WERI-Rb-1 (cell line): Measurements from ENCODE around the gene RIC1.

ENCODE experiments used
- DNase-seq: peaks from one replicate; pipeline ENCODE4 v3.0.0-alpha.2; 2020
- H3K27ac ChIP-seq: fragments of 250-450 bp; sonication (Bioruptor Pico); 2 replicates; pipeline ENCODE4 v1.5.1; 2020; ENCODE audit warnings: mild to moderate bottlenecking, moderate library complexity
- H3K27me3 ChIP-seq: fragments of 250-450 bp; sonication (Bioruptor Pico); 2 replicates; pipeline ENCODE4 v1.5.1; 2021; ENCODE audit warnings: mild to moderate bottlenecking, low read depth, moderate library complexity; ENCODE audit not compliant: insufficient read depth, severe bottlenecking
- H3K36me3 ChIP-seq: fragments of 250-450 bp; sonication (Bioruptor Pico); 2 replicates; pipeline ENCODE4 v1.5.1; 2020; ENCODE audit warnings: mild to moderate bottlenecking, moderate library complexity
- H3K4me3 ChIP-seq: 2 replicates; pipeline ENCODE4 v1.5.1; 2011; ENCODE audit warnings: low read depth, mild to moderate bottlenecking, control low read depth, low read length
- H3K9me3 ChIP-seq: fragments of 250-450 bp; sonication (Bioruptor Pico); 2 replicates; pipeline ENCODE4 v1.5.1; 2021; ENCODE audit warnings: mild to moderate bottlenecking, moderate library complexity; ENCODE audit not compliant: severe bottlenecking
- CTCF ChIP-seq: IDR thresholded peaks from 2 replicates; pipeline ENCODE4 v1.5.1; 2011; ENCODE audit warnings: low read depth, mild to moderate bottlenecking, control low read depth, inconsistent platforms, low read length

Gene RIC1

GRCh38 chr9:5819174-5819573 lies 190.3 kb downstream of the RIC1 start:
- no peaks in the 10 kb centered on the region for H3K9me3 ChIP-seq
- no peak for DNase-seq
- TF ChIP-seq CTCF, result no peak
- 0 out of 2 replicates have a peak, but pooled peaks cover 3% of the 10 kb centered on the region for H3K36me3 ChIP-seq
- H3K27me3 ChIP-seq, result no peaks in the 10 kb centered on the region
- no peak overlapping the region for H3K27ac ChIP-seq
- H3K4me3 ChIP-seq, result no peak overlapping the region

- no peak for TF ChIP-seq CTCF
- no peaks in the 10 kb centered on the region for H3K27me3 ChIP-seq
- H3K27ac ChIP-seq, result no peak overlapping the region
- 0 out of 2 replicates have a peak, but pooled peaks cover 3% of the 10 kb centered on the region for H3K36me3 ChIP-seq
- H3K9me3 ChIP-seq, result no peaks in the 10 kb centered on the region
- no peak overlapping the region for H3K4me3 ChIP-seq
- no peak for DNase-seq
Measured at GRCh38 chr9:5820425-5820824, 191.5 kb downstream of the RIC1 start.

- DNase-seq, result no peak
- H3K36me3 ChIP-seq, result peaks cover 3% of the 10 kb centered on the region
- H3K27ac ChIP-seq, result no peak overlapping the region
- H3K27me3 ChIP-seq, result no peaks in the 10 kb centered on the region
- no peak for TF ChIP-seq CTCF
- no peak overlapping the region for H3K4me3 ChIP-seq
- no peaks in the 10 kb centered on the region for H3K9me3 ChIP-seq
Measured at GRCh38 chr9:5825223-5825622, 196.3 kb downstream of the RIC1 start.
